Astrocyte (in vitro differentiated cells and primary cell): ENCODE results near the gene KRTAP2-1. TPM values are rescaled to one million over a fixed set of nuclear protein-coding genes. Genes with fewer than 3 reads are reported as not detected.

ENCODE experiments used
- DNase-seq: peaks from one replicate; pipeline ENCODE4 v3.0.0-alpha.2; 2010; ENCODE audit warnings: low read depth
- FAIRE-seq: peaks from 2 replicates; lab custom pipeline; 2011; peaks lifted over from hg19 to GRCh38; lab: Jason Lieb, UNC
- H2AFZ ChIP-seq: 2 replicates; pipeline ENCODE4 v1.6.0; 2012; ENCODE audit warnings: low read depth, low read length, inconsistent platforms
- H3K27ac ChIP-seq: 2 replicates; pipeline ENCODE4 v1.5.1; 2011; ENCODE audit warnings: low read depth, low read length, inconsistent platforms
- H3K27me3 ChIP-seq: 2 replicates; pipeline ENCODE4 v1.6.0; 2011; ENCODE audit warnings: low read length, inconsistent platforms; ENCODE audit not compliant: insufficient read depth
- H3K36me3 ChIP-seq: 2 replicates; pipeline ENCODE4 v1.5.1; 2011; ENCODE audit warnings: low read length, inconsistent platforms; ENCODE audit not compliant: insufficient read depth
- H3K4me1 ChIP-seq: 2 replicates; pipeline ENCODE4 v1.5.1; 2011; ENCODE audit warnings: low read length, inconsistent platforms; ENCODE audit not compliant: insufficient read depth
- H3K4me2 ChIP-seq: 2 replicates; pipeline ENCODE4 v1.6.0; 2012; ENCODE audit warnings: low read length, inconsistent platforms
- H3K4me3 ChIP-seq: 2 replicates; pipeline ENCODE4 v1.5.1; 2011; ENCODE audit warnings: low read depth, mild to moderate bottlenecking, low read length, inconsistent platforms; ENCODE audit not compliant: insufficient read depth
- H3K79me2 ChIP-seq: 2 replicates; pipeline ENCODE4 v1.6.0; 2012; ENCODE audit warnings: mild to moderate bottlenecking, low read length, inconsistent platforms; ENCODE audit not compliant: insufficient read depth
- H3K9ac ChIP-seq: 2 replicates; pipeline ENCODE4 v1.6.0; 2012; ENCODE audit warnings: mild to moderate bottlenecking, low read length, inconsistent platforms
- H3K9me3 ChIP-seq: 2 replicates; pipeline ENCODE4 v1.5.1; 2012; ENCODE audit warnings: low read depth, mild to moderate bottlenecking, low read length, inconsistent platforms; ENCODE audit not compliant: insufficient read depth
- H4K20me1 ChIP-seq: 2 replicates; pipeline ENCODE4 v1.6.0; 2012; ENCODE audit warnings: low read length, inconsistent platforms; ENCODE audit not compliant: insufficient read depth
- H3K27ac Mint-ChIP-seq: one replicate; pipeline ENCODE4 v1.8.0; 2021; ENCODE audit warnings: mild to moderate bottlenecking, mixed read lengths; ENCODE audit not compliant: unreplicated experiment
- H3K27me3 Mint-ChIP-seq: one replicate; pipeline ENCODE4 v1.8.0; 2021; ENCODE audit warnings: low read depth, mixed read lengths; ENCODE audit not compliant: unreplicated experiment
- H3K36me3 Mint-ChIP-seq: one replicate; pipeline ENCODE4 v1.8.0; 2021; ENCODE audit warnings: low read depth, mixed read lengths; ENCODE audit not compliant: unreplicated experiment
- H3K4me1 Mint-ChIP-seq: one replicate; pipeline ENCODE4 v1.8.0; 2021; ENCODE audit warnings: low read depth, mixed read lengths; ENCODE audit not compliant: unreplicated experiment
- H3K4me3 Mint-ChIP-seq: one replicate; pipeline ENCODE4 v1.8.0; 2021; ENCODE audit warnings: mild to moderate bottlenecking, moderate library complexity, mixed read lengths; ENCODE audit not compliant: unreplicated experiment
- H3K9me3 Mint-ChIP-seq: one replicate; pipeline ENCODE4 v1.8.0; 2021; ENCODE audit warnings: mild to moderate bottlenecking, mixed read lengths; ENCODE audit not compliant: unreplicated experiment
- CTCF ChIP-seq: IDR thresholded peaks from 2 replicates; pipeline ENCODE4 v1.5.1; 2011; ENCODE audit warnings: low read depth, mild to moderate bottlenecking, inconsistent platforms, low read length, moderate library complexity; ENCODE audit not compliant: insufficient read depth
- EZH2 ChIP-seq: IDR thresholded peaks from 2 replicates; pipeline ENCODE4 v1.6.1; 2012; ENCODE audit warnings: mild to moderate bottlenecking, low read length, inconsistent platforms; ENCODE audit not compliant: insufficient read depth
- total RNA-seq: library from RNA; stranded (reverse); gene quantifications from 2 replicates; pipeline ENCODE4 v1.2.1, GENCODE V29; 2021

KRTAP2-1 gene
- total RNA-seq, 1 donor from 2014 or later = not detected

DNA sequence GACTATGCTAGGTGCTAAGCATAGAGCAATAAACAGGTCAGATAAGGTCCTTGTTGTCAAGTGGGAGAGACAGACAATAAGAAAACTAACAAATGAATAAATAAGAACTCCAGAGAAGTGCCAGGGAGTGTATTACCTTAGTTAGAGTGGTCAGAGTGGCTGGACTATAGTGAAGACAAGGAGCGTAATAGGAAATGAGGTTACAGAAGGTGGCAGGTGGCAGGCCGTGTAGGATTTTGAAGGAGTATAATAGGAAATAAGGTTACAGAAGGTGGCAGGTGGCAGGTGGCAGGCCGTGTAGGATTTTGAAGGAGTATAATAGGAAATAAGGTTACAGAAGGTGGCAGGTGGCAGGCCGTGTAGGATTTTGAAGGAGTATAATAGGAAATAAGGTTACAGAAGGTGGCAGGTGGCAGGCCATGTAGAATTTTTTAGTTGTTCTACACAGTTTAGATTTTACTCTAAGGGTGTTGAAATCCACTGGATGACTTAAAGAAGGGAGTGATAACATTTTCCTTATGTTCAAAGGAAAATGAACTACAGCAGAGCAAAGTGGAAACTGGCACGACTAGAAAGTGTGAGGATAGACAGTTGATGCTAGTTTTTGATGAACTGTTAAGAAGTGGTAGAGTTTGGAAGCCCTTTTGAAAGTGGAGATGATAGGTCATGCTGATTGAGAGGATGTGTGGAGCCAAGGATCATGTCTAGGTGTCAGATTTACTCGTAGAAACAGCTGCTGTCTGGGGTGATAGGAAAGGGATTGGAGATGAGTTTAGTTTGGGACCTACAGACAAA, 34.6 kb downstream of the KRTAP2-1 start:
- Histone ChIP-seq H3K27ac (no peak overlapping the region), H3K4me3 (no peak overlapping the region), H3K4me2 (no peak overlapping the region), H3K27me3 (no peaks in the 10 kb centered on the region), H3K79me2 (no peaks in the 10 kb centered on the region), H3K36me3 (no peaks in the 10 kb centered on the region), H3K4me1 (no peaks in the 10 kb centered on the region), H2AFZ (no peak overlapping the region), H4K20me1 (no peaks in the 10 kb centered on the region), H3K9ac (no peak overlapping the region), H3K9me3 (no peaks in the 10 kb centered on the region)
- FAIRE-seq (no peak), DNase-seq (no peak)
- no peak for TF ChIP-seq EZH2
- TF ChIP-seq CTCF = no peak
- no peaks in the 10 kb centered on the region for H3K36me3 Mint-ChIP-seq
- H3K27ac Mint-ChIP-seq = no peak overlapping the region
- H3K4me3 Mint-ChIP-seq = no peak overlapping the region
- no peaks in the 10 kb centered on the region for H3K4me1 Mint-ChIP-seq
- H3K9me3 Mint-ChIP-seq = no peaks in the 10 kb centered on the region
- H3K27me3 Mint-ChIP-seq = no peaks in the 10 kb centered on the region

DNA sequence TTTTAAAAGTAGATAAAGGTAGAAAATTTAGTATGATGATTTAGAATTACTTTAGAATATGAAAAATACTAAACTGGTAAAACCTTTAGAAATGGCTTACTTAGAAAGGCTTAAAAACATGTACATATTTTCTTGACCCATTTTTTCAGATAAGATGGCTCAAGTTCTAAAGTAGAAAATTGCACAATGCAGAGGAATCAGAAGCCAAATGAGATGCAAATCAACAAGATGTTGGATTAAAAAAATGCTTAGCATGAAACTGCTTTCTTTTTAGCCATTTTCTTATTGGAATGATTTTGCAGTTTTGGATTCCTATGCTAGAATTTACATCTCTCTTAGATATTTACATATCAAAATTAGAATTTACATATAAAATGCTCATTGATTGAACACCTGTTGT, 36.7 kb downstream of the KRTAP2-1 start:
- TF ChIP-seq EZH2 (no peak), CTCF (no peak)
- no peaks in the 10 kb centered on the region for H3K79me2 ChIP-seq
- FAIRE-seq (no peak), DNase-seq (no peak)
- H3K36me3 Mint-ChIP-seq = no peaks in the 10 kb centered on the region
- H3K27ac ChIP-seq = no peak overlapping the region
- no peaks in the 10 kb centered on the region for H3K27me3 ChIP-seq
- H3K27me3 Mint-ChIP-seq = peaks cover 2% of the 10 kb centered on the region
- no peaks in the 10 kb centered on the region for H4K20me1 ChIP-seq
- no peaks in the 10 kb centered on the region for H3K4me1 Mint-ChIP-seq
- H3K9me3 Mint-ChIP-seq = no peaks in the 10 kb centered on the region
- no peaks in the 10 kb centered on the region for H3K4me1 ChIP-seq
- no peaks in the 10 kb centered on the region for H3K9me3 ChIP-seq
- no peak overlapping the region for H2AFZ ChIP-seq
- no peak overlapping the region for H3K9ac ChIP-seq
- H3K4me2 ChIP-seq = no peak overlapping the region
- H3K4me3 Mint-ChIP-seq = no peak overlapping the region
- H3K4me3 ChIP-seq = no peak overlapping the region
- no peaks in the 10 kb centered on the region for H3K36me3 ChIP-seq
- no peak overlapping the region for H3K27ac Mint-ChIP-seq

- Mint-ChIP-seq H3K9me3 (no peaks in the 10 kb centered on the region), H3K36me3 (no peaks in the 10 kb centered on the region), H3K4me1 (no peaks in the 10 kb centered on the region), H3K27me3 (peaks cover 2% of the 10 kb centered on the region), H3K27ac (no peak overlapping the region), H3K4me3 (no peak overlapping the region)
- Histone ChIP-seq H3K4me2 (no peak overlapping the region), H3K36me3 (no peaks in the 10 kb centered on the region), H3K9me3 (no peaks in the 10 kb centered on the region), H3K9ac (no peak overlapping the region), H3K27me3 (no peaks in the 10 kb centered on the region), H3K79me2 (no peaks in the 10 kb centered on the region), H3K4me1 (no peaks in the 10 kb centered on the region), H3K4me3 (no peak overlapping the region), H2AFZ (no peak overlapping the region), H3K27ac (no peak overlapping the region), H4K20me1 (no peaks in the 10 kb centered on the region)
- DNase-seq (no peak), FAIRE-seq (no peak)
- no peak for TF ChIP-seq EZH2
- TF ChIP-seq CTCF = no peak
These were observed 37.2 kb downstream of the KRTAP2-1 start for GRCh38 chr17:41009936-41010335.
